HepG2 (cell line): ENCODE data around the gene MNX1. TPM values are rescaled to one million over a fixed set of nuclear protein-coding genes. Genes with fewer than 3 reads are reported as not detected.

Source experiments
- CENPX ChIP-seq: sonication (generic); formaldehyde crosslinking; IDR thresholded peaks from 2 replicates; pipeline ENCODE4 v1.9.0; 2021; ENCODE audit warnings: mild to moderate bottlenecking, missing genetic modification reagents, moderate library complexity
- KIAA2018 ChIP-seq: sonication (generic); formaldehyde crosslinking; IDR thresholded peaks from 2 replicates; pipeline ENCODE4 v1.5.0; 2020; ENCODE audit warnings: mild to moderate bottlenecking, missing genetic modification reagents, borderline replicate concordance
- PATZ1 ChIP-seq: sonication (generic); formaldehyde crosslinking; IDR thresholded peaks from 2 replicates; pipeline ENCODE4 v1.4.0; 2020; ENCODE audit warnings: missing genetic modification reagents
- PCBP1 ChIP-seq: fragments of 200-400 bp; formaldehyde crosslinking; IDR thresholded peaks from 2 replicates; pipeline ENCODE4 v1.6.1; 2017; ENCODE audit warnings: mild to moderate bottlenecking, low read depth, low read length, borderline replicate concordance
- TCF7 ChIP-seq: sonication (generic); IDR thresholded peaks from 2 replicates; pipeline ENCODE4 v1.6.1; 2016; ENCODE audit warnings: antibody characterized with exemption, low read depth
- polyA plus RNA-seq, 8 experiments: library from polyadenylated mRNA; depleted of rRNA in 3 of 8; stranded (reverse) in 7 of 8; unstranded in 1 of 8; fragments of >200 nt; fragmentation: Illumina TruSeq in 4 of 8; extraction: Trizol in 4 of 8; gene quantifications; 2 replicates each; pipeline versions ENCODE4 v1.2.1 to v1.2.3, GENCODE V29; 2011 to 2016; ENCODE audit warnings: low read depth in 4 of 8, missing spikeins in 1 of 8, mixed read lengths in 1 of 8; ENCODE audit not compliant: insufficient read depth in 1 of 8
- total RNA-seq, 5 experiments: library from RNA; depleted of rRNA; stranded (reverse); fragments of >200 nt; fragmentation: Illumina TruSeq; extraction: Trizol; gene quantifications; 2 replicates each; pipeline ENCODE4 v1.2.3, GENCODE V29; 2016; ENCODE audit warnings: low read depth in 1 of 5
- TF ChIP-seq, protein P1 (sequence below): sonication (generic); formaldehyde crosslinking; IDR thresholded peaks from 2 replicates; pipeline ENCODE4 v1.4.0; 2020; ENCODE audit warnings: missing genetic modification reagents, borderline replicate concordance
- TF ChIP-seq, protein P2 (sequence below): sonication (generic); IDR thresholded peaks from 2 replicates; pipeline ENCODE4 v1.6.1; 2016; ENCODE audit warnings: low read depth, borderline replicate concordance

The MNX1 gene
- total and polyA plus RNA-seq, 2 of the 13 experiments (the other 11 are each of a cell fraction or from before 2014, with no cell fraction given): 0.94 to 6.1 TPM

DNA sequence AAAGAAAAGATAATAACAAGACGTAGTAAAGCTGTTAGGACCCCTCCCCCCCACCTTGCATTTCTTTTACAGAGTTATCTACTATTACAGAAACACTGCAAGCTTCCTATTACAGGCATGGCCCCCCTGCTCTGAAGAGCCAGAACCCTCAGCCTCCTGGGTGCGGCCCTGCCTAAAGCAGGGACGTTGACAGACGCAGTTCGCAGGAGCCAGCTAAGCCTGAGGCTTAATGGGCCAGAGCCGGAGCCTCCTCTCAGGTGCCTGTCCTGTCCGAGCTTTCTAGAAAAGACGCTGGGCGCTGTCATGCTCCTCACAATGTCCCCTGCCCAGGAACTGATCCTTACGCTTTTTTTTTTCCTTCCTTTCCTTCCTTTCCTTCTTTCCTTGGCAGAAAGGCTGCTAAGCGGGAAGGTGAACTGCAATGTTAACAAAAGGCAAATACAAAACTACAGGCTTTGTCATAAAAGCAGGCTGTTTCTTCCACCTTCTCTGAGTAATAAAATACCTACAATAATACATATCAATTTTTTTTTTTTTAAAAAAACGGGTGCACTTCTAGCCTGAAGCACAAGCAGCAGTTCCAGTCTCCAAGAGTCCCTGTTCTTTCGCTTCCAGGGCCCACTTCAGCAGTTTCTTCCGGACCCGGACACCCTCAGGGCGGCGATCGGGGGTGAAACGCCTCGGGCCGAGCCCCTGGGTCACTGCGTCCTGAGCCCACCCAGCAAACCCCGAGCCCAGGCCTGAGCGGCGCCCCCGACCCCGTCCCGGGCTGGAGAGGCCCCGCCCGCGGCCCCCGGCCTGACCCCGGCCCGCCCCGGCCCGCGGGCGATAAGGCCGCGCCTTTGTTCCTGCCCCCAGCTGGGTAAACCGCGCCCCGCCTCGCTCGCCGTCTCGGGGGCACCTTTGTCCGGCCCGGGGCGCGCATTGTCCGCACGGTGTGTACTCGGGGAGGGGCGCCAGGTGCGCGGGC is 11.2 kb downstream of the MNX1 start (continued):
- TF ChIP-seq KIAA2018 (CRISPR knock-in tag): no peak
- TF ChIP-seq PATZ1: peak; percentile 92
- TF ChIP-seq, protein P1, sequence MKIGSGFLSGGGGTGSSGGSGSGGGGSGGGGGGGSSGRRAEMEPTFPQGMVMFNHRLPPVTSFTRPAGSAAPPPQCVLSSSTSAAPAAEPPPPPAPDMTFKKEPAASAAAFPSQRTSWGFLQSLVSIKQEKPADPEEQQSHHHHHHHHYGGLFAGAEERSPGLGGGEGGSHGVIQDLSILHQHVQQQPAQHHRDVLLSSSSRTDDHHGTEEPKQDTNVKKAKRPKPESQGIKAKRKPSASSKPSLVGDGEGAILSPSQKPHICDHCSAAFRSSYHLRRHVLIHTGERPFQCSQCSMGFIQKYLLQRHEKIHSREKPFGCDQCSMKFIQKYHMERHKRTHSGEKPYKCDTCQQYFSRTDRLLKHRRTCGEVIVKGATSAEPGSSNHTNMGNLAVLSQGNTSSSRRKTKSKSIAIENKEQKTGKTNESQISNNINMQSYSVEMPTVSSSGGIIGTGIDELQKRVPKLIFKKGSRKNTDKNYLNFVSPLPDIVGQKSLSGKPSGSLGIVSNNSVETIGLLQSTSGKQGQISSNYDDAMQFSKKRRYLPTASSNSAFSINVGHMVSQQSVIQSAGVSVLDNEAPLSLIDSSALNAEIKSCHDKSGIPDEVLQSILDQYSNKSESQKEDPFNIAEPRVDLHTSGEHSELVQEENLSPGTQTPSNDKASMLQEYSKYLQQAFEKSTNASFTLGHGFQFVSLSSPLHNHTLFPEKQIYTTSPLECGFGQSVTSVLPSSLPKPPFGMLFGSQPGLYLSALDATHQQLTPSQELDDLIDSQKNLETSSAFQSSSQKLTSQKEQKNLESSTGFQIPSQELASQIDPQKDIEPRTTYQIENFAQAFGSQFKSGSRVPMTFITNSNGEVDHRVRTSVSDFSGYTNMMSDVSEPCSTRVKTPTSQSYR (CRISPR knock-in tag): no peak
- no peak for TF ChIP-seq PCBP1
- no peak for TF ChIP-seq CENPX (CRISPR knock-in tag)
- TF ChIP-seq, protein P2, sequence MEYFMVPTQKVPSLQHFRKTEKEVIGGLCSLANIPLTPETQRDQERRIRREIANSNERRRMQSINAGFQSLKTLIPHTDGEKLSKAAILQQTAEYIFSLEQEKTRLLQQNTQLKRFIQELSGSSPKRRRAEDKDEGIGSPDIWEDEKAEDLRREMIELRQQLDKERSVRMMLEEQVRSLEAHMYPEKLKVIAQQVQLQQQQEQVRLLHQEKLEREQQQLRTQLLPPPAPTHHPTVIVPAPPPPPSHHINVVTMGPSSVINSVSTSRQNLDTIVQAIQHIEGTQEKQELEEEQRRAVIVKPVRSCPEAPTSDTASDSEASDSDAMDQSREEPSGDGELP: peak; percentile 58; the same call in 1 of the 2 replicates
- peak; percentile 34; the same call in 1 of the 2 replicates for TF ChIP-seq TCF7
